ENCODE measurements around the gene FOXP1.

The FOXP1 gene

DNA sequence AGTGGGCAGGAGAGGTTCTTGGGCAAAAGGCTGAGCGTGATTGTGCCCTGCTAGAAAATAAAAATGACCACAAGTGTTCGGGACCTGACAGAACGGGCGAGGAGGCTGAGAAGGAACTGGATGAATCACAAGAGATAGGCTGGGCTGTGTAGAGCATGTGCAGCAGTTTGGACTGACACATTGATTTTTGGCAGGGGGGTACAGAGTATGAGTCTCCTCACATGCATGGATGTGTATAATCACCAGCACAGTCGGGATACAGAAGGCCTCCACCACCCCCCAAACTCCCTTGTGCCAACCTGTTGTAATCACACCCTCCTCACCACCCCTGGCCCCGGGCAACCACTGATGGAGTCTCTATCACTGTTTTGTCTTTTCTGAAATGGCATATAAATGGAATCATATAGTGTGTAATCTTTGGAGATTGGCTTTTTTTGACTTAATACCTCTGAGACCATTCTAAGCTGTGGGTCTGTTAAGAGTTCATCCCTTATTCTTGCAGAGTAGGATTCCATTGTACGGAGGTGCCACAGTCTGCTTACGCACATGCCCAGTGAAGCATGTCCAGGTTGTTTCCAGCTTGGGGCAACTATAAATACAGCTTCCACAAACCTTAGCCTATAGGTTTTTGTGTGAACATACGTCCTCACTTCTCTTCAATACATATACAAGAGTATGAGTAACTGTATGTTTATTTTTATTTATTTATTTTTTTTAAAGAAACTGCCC, 438.8 kb downstream of the FOXP1 start:
- Histone ChIP-seq H2AFZ (ENCODE audit: low read depth, low read length, severe bottlenecking) (no peak overlapping the region), H3K27ac (ENCODE audit: low read depth, low read length) (no peak overlapping the region), H3K9me3 (ENCODE audit: insufficient read depth, low read length) (no peaks in the 10 kb centered on the region), H3K4me3 (ENCODE audit: insufficient read depth, low read length, poor library complexity, severe bottlenecking) (no peak overlapping the region), H3K27me3 (ENCODE audit: low read length) (no peaks in the 10 kb centered on the region), H4K20me1 (ENCODE audit: low read depth, low read length) (no peaks in the 10 kb centered on the region), H3K9ac (ENCODE audit: low read length) (no peak overlapping the region), H3F3A (ENCODE audit: insufficient read depth) (no peaks in the 10 kb centered on the region), H3K36me3 (ENCODE audit: low read length) (no peaks in the 10 kb centered on the region), H3K9me2 (replicated peaks; ENCODE audit: insufficient read depth, low read length) (no peaks in the 10 kb centered on the region), H3K4me2 (ENCODE audit: low read depth, low read length, poor library complexity, severe bottlenecking) (no peak overlapping the region), H3K79me2 (ENCODE audit: insufficient read depth, low read length) (no peaks in the 10 kb centered on the region)
- TF ChIP-seq, protein P1, sequence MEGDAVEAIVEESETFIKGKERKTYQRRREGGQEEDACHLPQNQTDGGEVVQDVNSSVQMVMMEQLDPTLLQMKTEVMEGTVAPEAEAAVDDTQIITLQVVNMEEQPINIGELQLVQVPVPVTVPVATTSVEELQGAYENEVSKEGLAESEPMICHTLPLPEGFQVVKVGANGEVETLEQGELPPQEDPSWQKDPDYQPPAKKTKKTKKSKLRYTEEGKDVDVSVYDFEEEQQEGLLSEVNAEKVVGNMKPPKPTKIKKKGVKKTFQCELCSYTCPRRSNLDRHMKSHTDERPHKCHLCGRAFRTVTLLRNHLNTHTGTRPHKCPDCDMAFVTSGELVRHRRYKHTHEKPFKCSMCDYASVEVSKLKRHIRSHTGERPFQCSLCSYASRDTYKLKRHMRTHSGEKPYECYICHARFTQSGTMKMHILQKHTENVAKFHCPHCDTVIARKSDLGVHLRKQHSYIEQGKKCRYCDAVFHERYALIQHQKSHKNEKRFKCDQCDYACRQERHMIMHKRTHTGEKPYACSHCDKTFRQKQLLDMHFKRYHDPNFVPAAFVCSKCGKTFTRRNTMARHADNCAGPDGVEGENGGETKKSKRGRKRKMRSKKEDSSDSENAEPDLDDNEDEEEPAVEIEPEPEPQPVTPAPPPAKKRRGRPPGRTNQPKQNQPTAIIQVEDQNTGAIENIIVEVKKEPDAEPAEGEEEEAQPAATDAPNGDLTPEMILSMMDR (IDR thresholded peaks at IDR 0.05; ENCODE audit: insufficient read depth, low read length, poor library complexity, severe bottlenecking), result no peak
- TF ChIP-seq EZH2phosphoT487 (conservative IDR thresholded peaks at IDR 0.05; ENCODE audit: low read length), result no peak

DNA sequence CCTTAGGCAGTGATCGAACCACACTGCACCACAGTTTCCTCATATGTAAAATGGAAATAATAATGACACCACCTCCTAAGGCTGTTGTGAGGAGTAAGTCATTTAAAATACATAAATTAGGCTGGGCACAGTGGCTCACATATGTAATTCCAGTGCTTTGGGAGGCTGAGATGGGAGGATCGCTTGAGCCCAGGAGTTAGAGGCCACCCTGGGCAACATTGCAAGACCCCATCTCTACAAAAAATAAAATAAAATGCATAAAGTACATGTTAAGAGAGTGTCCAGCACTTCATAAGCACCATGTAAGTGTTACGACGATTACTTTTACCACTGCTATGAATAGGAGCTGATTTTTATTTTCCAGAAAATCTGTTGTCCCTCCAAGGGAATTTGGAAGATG, 440.0 kb downstream of the FOXP1 start:
- no peak for TF ChIP-seq EZH2phosphoT487 (conservative IDR thresholded peaks at IDR 0.05; ENCODE audit: low read length)
- TF ChIP-seq, protein P1 (IDR thresholded peaks at IDR 0.05; ENCODE audit: insufficient read depth, low read length, poor library complexity, severe bottlenecking), result no peak
- H2AFZ ChIP-seq (ENCODE audit: low read depth, low read length, severe bottlenecking), result no peak overlapping the region
- no peak overlapping the region for H3K27ac ChIP-seq (ENCODE audit: low read depth, low read length)
- no peaks in the 10 kb centered on the region for H3K79me2 ChIP-seq (ENCODE audit: insufficient read depth, low read length)
- H4K20me1 ChIP-seq (ENCODE audit: low read depth, low read length), result no peaks in the 10 kb centered on the region
- H3K27me3 ChIP-seq (ENCODE audit: low read length), result no peaks in the 10 kb centered on the region
- no peak overlapping the region for H3K4me2 ChIP-seq (ENCODE audit: low read depth, low read length, poor library complexity, severe bottlenecking)
- no peaks in the 10 kb centered on the region for H3K9me2 ChIP-seq (replicated peaks; ENCODE audit: insufficient read depth, low read length)
- no peaks in the 10 kb centered on the region for H3K36me3 ChIP-seq (ENCODE audit: low read length)
- no peak overlapping the region for H3K9ac ChIP-seq (ENCODE audit: low read length)
- no peaks in the 10 kb centered on the region for H3F3A ChIP-seq (ENCODE audit: insufficient read depth)
- H3K4me3 ChIP-seq (ENCODE audit: insufficient read depth, low read length, poor library complexity, severe bottlenecking), result no peak overlapping the region
- no peaks in the 10 kb centered on the region for H3K9me3 ChIP-seq (ENCODE audit: insufficient read depth, low read length)

DNA sequence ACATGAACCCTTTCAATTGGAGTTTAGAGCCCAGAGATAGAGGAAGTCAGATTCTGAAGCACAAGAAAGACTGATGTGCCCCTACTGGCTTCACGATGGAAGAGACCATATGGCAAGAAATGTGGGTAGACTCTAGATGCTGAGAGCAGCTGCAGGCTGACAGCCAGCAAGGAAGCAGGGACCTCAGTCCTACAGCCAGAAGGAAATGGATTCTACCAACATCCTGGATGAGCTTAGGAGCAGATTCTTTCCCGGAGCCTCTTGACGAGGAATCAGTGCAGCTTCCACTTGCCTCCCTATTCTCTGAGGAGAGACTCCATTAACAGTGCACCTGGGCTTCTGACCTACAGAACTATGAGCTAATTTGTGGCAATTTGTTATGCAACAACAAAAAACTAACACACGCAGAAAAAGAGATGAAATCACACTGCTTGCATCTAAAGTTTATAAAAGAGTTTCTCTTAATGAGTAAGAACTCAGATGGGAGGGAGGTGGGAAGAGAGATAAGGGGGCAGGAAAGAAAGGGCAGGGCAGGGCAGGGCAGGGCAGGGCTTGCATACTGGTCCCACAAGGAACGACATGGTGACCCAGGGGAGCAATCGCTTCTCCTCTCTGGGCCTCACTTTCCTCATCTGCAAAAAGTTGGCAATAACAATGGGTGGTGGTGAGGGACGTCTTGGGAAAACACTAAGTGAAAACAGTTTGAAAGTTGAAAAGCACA, 440.9 kb downstream of the FOXP1 start:
- Histone ChIP-seq H3K9me3 (ENCODE audit: insufficient read depth, low read length) (no peaks in the 10 kb centered on the region), H3K27me3 (ENCODE audit: low read length) (no peaks in the 10 kb centered on the region), H3K36me3 (ENCODE audit: low read length) (no peaks in the 10 kb centered on the region), H4K20me1 (ENCODE audit: low read depth, low read length) (no peaks in the 10 kb centered on the region), H3F3A (ENCODE audit: insufficient read depth) (no peaks in the 10 kb centered on the region), H3K9ac (ENCODE audit: low read length) (no peak overlapping the region), H3K4me2 (ENCODE audit: low read depth, low read length, poor library complexity, severe bottlenecking) (no peak overlapping the region), H3K27ac (ENCODE audit: low read depth, low read length) (no peak overlapping the region), H2AFZ (ENCODE audit: low read depth, low read length, severe bottlenecking) (no peak overlapping the region), H3K4me3 (ENCODE audit: insufficient read depth, low read length, poor library complexity, severe bottlenecking) (no peak overlapping the region), H3K9me2 (replicated peaks; ENCODE audit: insufficient read depth, low read length) (no peaks in the 10 kb centered on the region), H3K79me2 (ENCODE audit: insufficient read depth, low read length) (no peaks in the 10 kb centered on the region)
- no peak for TF ChIP-seq EZH2phosphoT487 (conservative IDR thresholded peaks at IDR 0.05; ENCODE audit: low read length)
- TF ChIP-seq, protein P1 (IDR thresholded peaks at IDR 0.05; ENCODE audit: insufficient read depth, low read length, poor library complexity, severe bottlenecking), result no peak

Data from SU-DHL-6 (cell line).